ENCODE measurements around the gene ASPDH.
"Not testable (repeated sequence)": the region's sequence is repeated elsewhere in the genome, so short reads cannot be mapped to it uniquely, and the experiment has no call there.

The ASPDH gene

GRCh38 chr19:50547385-50548190 is 33.9 kb upstream of the ASPDH start:
- no peak for DNase-seq

GRCh38 chr19:50546527-50547221 is 33.0 kb upstream of the ASPDH start:
- DNase-seq: no peak

GRCh38 chr19:50542943-50543342 is 29.2 kb upstream of the ASPDH start:
- DNase-seq: no peak

GRCh38 chr19:50537769-50538230 is 24.1 kb upstream of the ASPDH start:
- peak; percentile 69 for DNase-seq

GRCh38 chr19:50537306-50537685 is 23.6 kb upstream of the ASPDH start:
- no peak for DNase-seq

GRCh38 chr19:50536662-50537305 is 23.1 kb upstream of the ASPDH start:
- DNase-seq: no peak

- DNase-seq: no peak
Observed at GRCh38 chr19:50535672-50536187, 22.0 kb upstream of the ASPDH start.

GRCh38 chr19:50534478-50534877 is 20.8 kb upstream of the ASPDH start:
- DNase-seq: no peak

- no peak for DNase-seq
Observed at GRCh38 chr19:50532952-50533351, 19.2 kb upstream of the ASPDH start.

GRCh38 chr19:50531171-50531612 is 17.5 kb upstream of the ASPDH start:
- DNase-seq: no peak

- not testable (repeated sequence) for DNase-seq
Observed at GRCh38 chr19:50528052-50528451, 14.3 kb upstream of the ASPDH start.

GRCh38 chr19:50522881-50523280 is 9.2 kb upstream of the ASPDH start:
- DNase-seq: no peak

GRCh38 chr19:50520822-50521465 is 7.2 kb upstream of the ASPDH start:
- DNase-seq: no peak

GRCh38 chr19:50519006-50519575 is 5.4 kb upstream of the ASPDH start:
- no peak for DNase-seq

- no peak for DNase-seq
Observed at GRCh38 chr19:50518091-50519005, 4.6 kb upstream of the ASPDH start.

- DNase-seq: no peak
Observed at GRCh38 chr19:50517704-50518075, 4.0 kb upstream of the ASPDH start.

GRCh38 chr19:50516964-50517703 is 3.4 kb upstream of the ASPDH start:
- no peak for DNase-seq

- no peak for DNase-seq
Observed at GRCh38 chr19:50516456-50516855, 2.7 kb upstream of the ASPDH start.

GRCh38 chr19:50515168-50515561 is 1.5 kb upstream of the ASPDH start:
- no peak for DNase-seq

- no peak for DNase-seq
Observed at GRCh38 chr19:50514346-50515167, 844 bp upstream of the ASPDH start.

Data from fibroblast of skin of right biceps (primary cell).